K562 (cell line): ENCODE measurements around the gene ERGIC3. TPM values are rescaled to one million over a fixed set of nuclear protein-coding genes. Genes with fewer than 3 reads are reported as not detected.

Experiments used
- ATAC-seq: fragments of 200-7000 bp; cut with Tn5 transposase; 3 replicates; pipeline ENCODE4 v1.9.1; 2020; ENCODE audit warnings: moderate library complexity
- BruUV-seq: library from RNA; stranded (reverse); fragments of 400-500 nt; replicated peaks from 2 replicates; lab custom pipeline; 2021; lab: Mats Ljungman, UMichigan
- CTCF ChIA-PET: fragments of 300-600 bp; formaldehyde crosslinking; extraction: SDS; loops from one replicate; lab custom pipeline; 2021; ENCODE audit warnings: low intra/inter-chr PET ratio; lab: Yijun Ruan, JAX
- POLR2A ChIA-PET: fragments of 300-600, 350-650 bp; sonication (Branson Sonifier 250); formaldehyde crosslinking; extraction: SDS; loops from one replicate; lab custom pipeline; 2021; ENCODE audit warnings: antibody characterized with exemption, inconsistent platforms; lab: Yijun Ruan, JAX
- DNase-seq, 4 experiments: peaks; one replicate each; pipeline versions ENCODE4 v3.0.0 to v3.0.0-alpha.2; 2011 to 2018; ENCODE audit warnings: low spot score in 3 of 4, mixed read lengths in 3 of 4; ENCODE audit errors: extremely low read depth in 1 of 4
- FAIRE-seq: peaks from 2 replicates; lab custom pipeline; 2011; peaks lifted over from hg19 to GRCh38; lab: Jason Lieb, UNC
- H2AFZ ChIP-seq: 2 replicates; pipeline ENCODE4 v1.6.0; 2011; ENCODE audit warnings: low read depth, low read length, control low read depth, inconsistent platforms
- H3K27ac ChIP-seq: fragments of 200-600 bp; 3 replicates; pipeline ENCODE4 v1.8.0; 2011; ENCODE audit warnings: low read depth, mild to moderate bottlenecking, control low read depth, inconsistent platforms, low read length, moderate library complexity, mixed read lengths; ENCODE audit errors: extremely low read depth
- H3K27me3 ChIP-seq, 2 experiments: fragments of 300-600 bp in 1 of 2; 2 replicates in 1 of 2; 3 replicates in 1 of 2; pipeline versions ENCODE4 v1.6.0 to v1.8.0; 2011; ENCODE audit warnings: inconsistent platforms in 2 of 2, low read length in 2 of 2, mild to moderate bottlenecking in 1 of 2, mixed read lengths in 1 of 2, moderate library complexity in 1 of 2; ENCODE audit not compliant: control insufficient read depth in 2 of 2, insufficient read depth in 2 of 2
- H3K36me3 ChIP-seq: fragments of 300-600 bp; 3 replicates; pipeline ENCODE4 v1.8.0; 2011; ENCODE audit warnings: mild to moderate bottlenecking, low read length, inconsistent platforms; ENCODE audit not compliant: control insufficient read depth, insufficient read depth
- H3K4me1 ChIP-seq, 2 experiments: fragments of 200-600 bp in 1 of 2; replicated peaks in 1 of 2; 2 replicates in 1 of 2; 3 replicates in 1 of 2; pipeline versions ENCODE4 v1.5.1 to v1.8.0; 2011; ENCODE audit warnings: inconsistent platforms in 2 of 2, low read length in 2 of 2, mild to moderate bottlenecking in 1 of 2, mixed read lengths in 1 of 2, moderate library complexity in 1 of 2; ENCODE audit not compliant: control insufficient read depth in 2 of 2, insufficient read depth in 2 of 2
- H3K4me2 ChIP-seq: 2 replicates; pipeline ENCODE4 v1.6.1; 2011; ENCODE audit warnings: low read length, control low read depth, inconsistent platforms, mixed read lengths; ENCODE audit not compliant: insufficient read depth
- H3K4me3 ChIP-seq: fragments of 200-600 bp; sonication (generic), shearing (Covaris generic); 2 replicates; pipeline ENCODE4 v1.5.1; 2016; ENCODE audit warnings: control low read depth, inconsistent platforms
- H3K79me2 ChIP-seq: fragments of 200-600 bp; 3 replicates; pipeline ENCODE4 v1.8.0; 2011; ENCODE audit warnings: low read length, inconsistent platforms; ENCODE audit not compliant: control insufficient read depth, insufficient read depth
- H3K9ac ChIP-seq, 2 experiments: 2 replicates each; pipeline versions ENCODE4 v1.6.0 to v1.6.1; 2011; ENCODE audit warnings: low read depth in 2 of 2, low read length in 2 of 2, control low read depth in 1 of 2, inconsistent platforms in 1 of 2, mild to moderate bottlenecking in 1 of 2, mixed read lengths in 1 of 2; ENCODE audit not compliant: insufficient read depth in 1 of 2
- H3K9me1 ChIP-seq: one replicate; pipeline ENCODE4 v1.6.0; 2011; ENCODE audit warnings: inconsistent platforms, mild to moderate bottlenecking, low read length, moderate library complexity; ENCODE audit not compliant: control insufficient read depth, insufficient read depth
- H3K9me3 ChIP-seq: replicated peaks from 2 replicates; pipeline ENCODE4 v1.5.1; 2011; ENCODE audit warnings: low read depth, low read length, inconsistent platforms; ENCODE audit not compliant: control insufficient read depth, insufficient read depth
- H4K20me1 ChIP-seq: replicated peaks from 2 replicates; pipeline ENCODE4 v1.6.1; 2011; ENCODE audit warnings: low read length, inconsistent platforms, mixed read lengths; ENCODE audit not compliant: control insufficient read depth, insufficient read depth
- CBFA2T3 ChIP-seq: fragments of 450-650 bp; IDR thresholded peaks from 2 replicates; pipeline ENCODE4 v1.6.1; 2017
- HINFP ChIP-seq: fragments of 450-650 bp; conservative IDR thresholded peaks from 2 replicates; pipeline ENCODE4 v1.6.1; 2016; ENCODE audit warnings: missing genetic modification characterization, low read depth, mild to moderate bottlenecking, control low read depth, missing compliant biosample characterization
- POLR2G ChIP-seq: fragments of 200-400 bp; formaldehyde crosslinking; IDR thresholded peaks from 2 replicates; pipeline ENCODE4 v1.6.1; 2017; ENCODE audit warnings: low read depth, mild to moderate bottlenecking, antibody characterized with exemption, low read length, moderate library complexity
- ZNF778 ChIP-seq: fragments of 450-650 bp; formaldehyde crosslinking; IDR thresholded peaks from 2 replicates; pipeline ENCODE4 v1.4.0; 2020; ENCODE audit warnings: mild to moderate bottlenecking, moderate library complexity
- WGBS: fragments of 100-300 bp; shearing (Covaris generic); methylation state at CpG from one replicate; pipeline ENCODE4 v1.1.6; 2016; ENCODE audit warnings: low coverage, mixed read lengths; ENCODE audit not compliant: insufficient coverage; ENCODE audit errors: missing lambda C conversion rate; 5-methylcytosine and 5-hydroxymethylcytosine counted together
- in situ Hi-C: fragments of 300-500 bp; cut with MboI; formaldehyde crosslinking; loops from 4 replicates; pipeline ENCODE4 v1.15.0; 2018; ENCODE audit warnings: inconsistent platforms, mixed read lengths
- intact Hi-C: fragments of 100-400 bp; cut with micrococcal nuclease; formaldehyde crosslinking; loops from 2 replicates; pipeline ENCODE4 v1.14.2; 2022
- polyA plus RNA-seq, 8 experiments: library from polyadenylated mRNA; depleted of rRNA in 4 of 8; stranded (reverse) in 5 of 8; unstranded in 3 of 8; fragments of >200 nt; fragmentation: Nextera tagmentation in 2 of 8; fragmentation: Illumina TruSeq in 1 of 8; extraction: Ambion mirVana in 2 of 8; extraction: Trizol in 1 of 8; gene quantifications; 2 replicates each; pipeline versions ENCODE4 v1.2.1 to v1.2.3, GENCODE V29; 2011 to 2014; ENCODE audit warnings: inconsistent platforms in 1 of 8, missing spikeins in 1 of 8
- total RNA-seq, 7 experiments: library from RNA; depleted of rRNA in 6 of 7; stranded (reverse); fragments of >200 nt in 6 of 7; fragmentation: Illumina TruSeq in 2 of 7; extraction: Trizol in 2 of 7; gene quantifications; 2 replicates each; pipeline versions ENCODE4 v1.2.1 to v1.2.3, GENCODE V29; 2011 to 2021; ENCODE audit warnings: low replicate concordance in 1 of 7

Gene ERGIC3
- total and polyA plus RNA-seq, 9 of the 15 experiments (the other 6 are each of a cell fraction or from before 2014, with no cell fraction given), result 121 to 278 (median 184) TPM

- WGBS, result 41% methylated on average over 11 of the region's 11 CpGs
- Histone ChIP-seq H3K79me2 (no peaks in the 10 kb centered on the region), H2AFZ (peak overlapping the region; percentile 23; the same call in 1 of the 2 replicates), H3K9ac (peak overlapping the region in 1 of 2 experiments; percentile 82; a peak in 1 of 4 replicates), H4K20me1 (peaks cover 3% of the 10 kb centered on the region; the same call in 1 of the 2 replicates), H3K36me3 (peaks cover 31% of the 10 kb centered on the region; the same call in 2 of the 3 replicates), H3K27ac (no peak overlapping the region), H3K27me3 (no peaks in the 10 kb centered on the region), H3K4me3 (no peak overlapping the region), H3K9me1 (no peaks in the 10 kb centered on the region), H3K4me2 (peak overlapping the region; percentile 28; the same call in 1 of the 2 replicates), H3K9me3 (no peaks in the 10 kb centered on the region), H3K4me1 (peaks cover 11 to 18% of the 10 kb centered on the region in 2 experiments; a peak in 4 of 5 replicates)
- BruUV-seq, result no TSS peak
- POLR2A ChIA-PET, result interaction anchor here (0.6 to 2.9 kb wide), 4 partner anchors 12 to 307 kb away, joined by 3 to 14 read pairs (median 3); partner anchors contain the start of gene ERGIC3
- peak; percentile 28; the same call in 2 of the 3 replicates for ATAC-seq
- peak; percentile 65 for FAIRE-seq
- in situ Hi-C loops, result no loop called here
- TF ChIP-seq HINFP (tag) (no peak), POLR2G (no peak), ZNF778 (CRISPR knock-in tag) (no peak), CBFA2T3 (peak; percentile 5; the same call in 1 of the 2 replicates)
- CTCF ChIA-PET, result no interaction called here
- peak in 2 of 4 experiments; percentile 14 to 36 for DNase-seq
- intact Hi-C loops, result loop anchor here (5.0 kb wide), 1 partner anchor 88 kb away; no protein-coding TSS in a partner anchor
These were observed 27.4 kb upstream of the ERGIC3 start for GRCh38 chr20:35514371-35514932.
